A673 (cell line): ENCODE measurements around the gene SMG7. TPM values are rescaled to one million over a fixed set of nuclear protein-coding genes. Genes with fewer than 3 reads are reported as not detected.

ENCODE experiments used
- BruUV-seq: library from RNA; stranded (reverse); fragments of 400-500 nt; replicated peaks from 2 replicates; lab custom pipeline; 2021; lab: Mats Ljungman, UMichigan
- CTCF ChIA-PET: fragments of 300-600 bp; sonication (Branson Sonifier 250); formaldehyde crosslinking; loops from one replicate; lab custom pipeline; 2022; ENCODE audit warnings: antibody characterized with exemption; lab: Charles Lee
- POLR2A ChIA-PET: fragments of 300-600 bp; sonication (Branson Sonifier 250); formaldehyde crosslinking; loops from one replicate; lab custom pipeline; 2022; ENCODE audit warnings: antibody characterized with exemption; ENCODE audit not compliant: low non-redundant PET; lab: Charles Lee
- DNase-seq: peaks from one replicate; pipeline ENCODE4 v3.0.0-alpha.2; 2015; ENCODE audit warnings: low spot score
- H3K27ac ChIP-seq: fragments of 200-600 bp; sonication (generic); 2 replicates; pipeline ENCODE4 v1.5.1; 2016; ENCODE audit warnings: mixed run types, low read depth, mild to moderate bottlenecking, mixed read lengths, antibody characterized with exemption, low read length; ENCODE audit not compliant: poor library complexity, severe bottlenecking
- H3K27me3 ChIP-seq: fragments of 200-600 bp; sonication (generic); replicated peaks from 2 replicates; pipeline ENCODE4 v1.6.1; 2017; ENCODE audit warnings: mixed run types, low read depth, mild to moderate bottlenecking, mixed read lengths, antibody characterized with exemption, low read length; ENCODE audit not compliant: insufficient read depth, poor library complexity
- H3K36me3 ChIP-seq: fragments of 200-600 bp; sonication (generic); 2 replicates; pipeline ENCODE4 v1.6.1; 2016; ENCODE audit warnings: mixed run types, mild to moderate bottlenecking, mixed read lengths, antibody characterized with exemption, low read length; ENCODE audit not compliant: insufficient read depth, poor library complexity, severe bottlenecking
- H3K4me1 ChIP-seq: fragments of 200-600 bp; sonication (generic); 2 replicates; pipeline ENCODE4 v1.6.1; 2017; ENCODE audit warnings: mixed run types, mild to moderate bottlenecking, mixed read lengths, antibody characterized with exemption, low read length; ENCODE audit not compliant: insufficient read depth, poor library complexity, severe bottlenecking
- H3K4me3 ChIP-seq: fragments of 200-600 bp; sonication (generic); 2 replicates; pipeline ENCODE4 v1.5.1; 2016; ENCODE audit warnings: low read depth, mixed run types, mild to moderate bottlenecking, mixed read lengths, low read length; ENCODE audit not compliant: poor library complexity, severe bottlenecking
- H3K9me3 ChIP-seq: fragments of 200-600 bp; sonication (generic); 2 replicates; pipeline ENCODE4 v1.6.1; 2016; ENCODE audit warnings: mixed run types, low read depth, mild to moderate bottlenecking, mixed read lengths, antibody characterized with exemption, low read length; ENCODE audit not compliant: poor library complexity, severe bottlenecking
- CTCF ChIP-seq: fragments of 300-800, 200-600 bp; sonication (generic); conservative IDR thresholded peaks from 2 replicates; pipeline ENCODE4 v1.5.1; 2017; ENCODE audit warnings: low read depth, mild to moderate bottlenecking, antibody characterized with exemption, low read length, moderate library complexity, mixed read lengths
- EZH2 ChIP-seq: fragments of 200-600 bp; sonication (generic); IDR thresholded peaks from 2 replicates; pipeline ENCODE4 v1.6.1; 2017; ENCODE audit warnings: borderline replicate concordance, low read depth, mild to moderate bottlenecking, mixed read lengths, antibody characterized with exemption, low read length; ENCODE audit not compliant: poor library complexity, severe bottlenecking
- intact Hi-C: fragments of 100-400 bp; cut with micrococcal nuclease; formaldehyde crosslinking; loops from one replicate; pipeline ENCODE4 v1.10.0; 2022; ENCODE audit not compliant: unreplicated experiment
- total RNA-seq: library from RNA; stranded (reverse); gene quantifications from 2 replicates; pipeline ENCODE4 v1.2.3, GENCODE V29; 2021

The SMG7 gene
- total RNA-seq, 1 experiment from 2014 or later, result 90.7 TPM

GRCh38 chr1:183602510-183602909 is 130.2 kb downstream of the SMG7 start:
- intact Hi-C loops, result no loop called here
- H3K36me3 ChIP-seq, result no peaks in the 10 kb centered on the region
- H3K9me3 ChIP-seq, result no peaks in the 10 kb centered on the region
- CTCF ChIA-PET, result no interaction called here
- H3K27ac ChIP-seq, result no peak overlapping the region
- POLR2A ChIA-PET, result no interaction called here
- no peaks in the 10 kb centered on the region for H3K4me1 ChIP-seq
- no peaks in the 10 kb centered on the region for H3K27me3 ChIP-seq
- no peak for DNase-seq
- BruUV-seq, result no TSS peak
- no peak overlapping the region for H3K4me3 ChIP-seq
- TF ChIP-seq EZH2 (no peak), CTCF (no peak)

Other genes starting within 250 kb of the SMG7 start
- gene NMNAT2, start 54.1 kb upstream of the SMG7 start, total RNA-seq, result 0.13 and 0.17 TPM in 2 replicates
- not detected in 2 replicates for gene NCF2, start 118.0 kb downstream of the SMG7 start, total RNA-seq
- gene ARPC5, start 163.3 kb downstream of the SMG7 start, total RNA-seq, result 138 and 158 TPM in 2 replicates
- gene APOBEC4, start 180.8 kb downstream of the SMG7 start, total RNA-seq, result not detected in 2 replicates